Measurements from ENCODE around the gene IL20.
A peak's percentile ranks its signal among the peaks of the same experiment; 100 is the strongest.

IL20 gene

GRCh38 chr1:206867716-206868115, 2.3 kb downstream of the IL20 start:
- no peak for DNase-seq
- intact Hi-C loops (cut with DNase I): no loop called here

GRCh38 chr1:206868264-206868663, 2.8 kb downstream of the IL20 start:
- DNase-seq: no peak
- intact Hi-C loops (cut with DNase I): no loop called here

GRCh38 chr1:206872139-206872538, 6.7 kb downstream of the IL20 start:
- no peak for DNase-seq
- intact Hi-C loops (cut with DNase I): no loop called here

DNA sequence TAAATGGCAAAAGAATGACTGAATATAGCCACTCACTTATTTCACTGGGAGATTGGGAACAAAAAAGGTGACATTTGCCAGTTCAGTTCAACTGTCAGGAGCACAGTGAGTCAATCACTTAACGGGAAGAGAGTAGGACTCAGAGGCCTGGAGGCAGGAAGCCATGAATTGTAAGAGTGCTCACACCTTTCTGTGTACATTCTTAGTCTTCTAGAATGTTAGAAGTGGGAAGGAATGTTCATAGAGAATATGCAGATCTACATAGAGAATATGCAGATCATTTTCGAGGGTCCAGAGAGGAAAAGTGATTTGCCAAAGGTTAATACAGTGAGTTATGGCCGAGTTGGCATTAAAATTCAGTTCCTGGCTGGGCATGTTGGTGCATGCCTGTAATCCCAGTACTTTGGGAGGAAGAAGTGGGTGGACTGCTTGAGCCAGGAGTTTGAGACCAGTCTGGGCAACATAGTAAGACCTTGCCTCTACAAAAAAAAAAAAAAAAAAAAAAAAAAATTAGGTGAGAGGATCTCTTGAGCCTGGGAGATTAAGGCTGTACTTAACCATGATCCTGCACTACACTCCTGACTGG, 8.3 kb downstream of the IL20 start:
- intact Hi-C loops (cut with DNase I): no loop called here
- no peak for DNase-seq

GRCh38 chr1:206875752-206876377, 10.4 kb downstream of the IL20 start:
- DNase-seq: no peak
- intact Hi-C loops (cut with DNase I): no loop called here

DNA sequence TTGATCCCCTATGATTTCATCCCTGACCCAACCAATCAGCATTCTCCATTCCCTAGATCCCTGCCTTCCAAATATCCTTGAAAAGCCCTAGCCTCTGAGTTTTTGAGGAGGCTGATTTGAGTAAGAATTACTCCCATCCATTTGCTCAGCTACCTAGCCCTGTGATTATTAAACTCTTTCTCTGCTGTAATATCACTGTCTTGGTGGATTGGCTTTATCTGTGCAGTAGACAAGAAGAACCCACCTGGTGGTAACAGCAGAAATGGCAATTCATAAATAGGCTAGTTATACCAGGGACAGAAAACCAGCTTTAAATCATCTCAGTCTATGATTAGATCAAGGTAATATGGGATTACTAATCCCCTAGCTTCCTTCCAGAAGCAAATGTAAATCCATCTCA, 13.0 kb downstream of the IL20 start:
- DNase-seq: no peak
- intact Hi-C loops (cut with DNase I): no loop called here

DNA sequence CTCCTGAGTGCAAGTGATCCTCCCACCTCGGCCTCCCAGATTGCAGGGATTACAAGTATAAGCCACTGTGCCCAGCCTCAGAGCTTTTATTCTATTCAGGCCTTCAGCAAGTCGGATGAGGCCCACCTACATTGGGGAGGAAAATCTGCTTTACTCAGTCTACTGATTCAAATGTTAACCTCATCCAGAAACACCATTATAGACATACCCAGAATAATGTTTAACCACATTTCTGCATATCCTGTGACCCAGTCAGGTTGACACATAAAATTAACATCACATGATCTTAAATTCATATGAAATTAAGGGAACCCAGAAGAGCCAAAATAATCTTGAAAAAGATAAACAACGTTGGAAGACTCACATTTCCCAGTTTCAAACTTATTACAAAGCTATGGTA, 14.9 kb downstream of the IL20 start:
- no peak for DNase-seq
- intact Hi-C loops (cut with DNase I): no loop called here

DNA sequence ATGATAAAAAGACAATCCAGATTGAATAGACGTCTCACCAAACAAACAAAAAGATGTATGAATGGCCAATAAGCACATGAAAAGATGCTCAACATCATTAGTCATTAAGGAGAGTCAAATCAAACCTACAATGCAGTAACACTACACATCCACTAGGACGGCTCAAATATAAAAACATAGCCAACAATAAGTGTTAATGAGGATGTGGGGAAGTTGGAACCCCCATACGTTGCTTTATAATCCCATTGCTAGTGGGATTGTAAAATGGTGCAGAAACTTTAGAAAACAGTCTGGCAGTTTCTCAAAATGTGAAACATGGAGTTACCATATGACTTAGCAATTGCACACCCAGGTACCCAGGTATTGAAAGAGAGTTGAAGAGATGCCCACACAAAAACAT, 17.1 kb downstream of the IL20 start:
- DNase-seq: no peak
- intact Hi-C loops (cut with DNase I): no loop called here

GRCh38 chr1:206883160-206883559, 17.7 kb downstream of the IL20 start:
- intact Hi-C loops (cut with DNase I): no loop called here
- DNase-seq: no peak

GRCh38 chr1:206883876-206884275, 18.5 kb downstream of the IL20 start:
- intact Hi-C loops (cut with DNase I): no loop called here
- no peak for DNase-seq

GRCh38 chr1:206885341-206886060, 20.1 kb downstream of the IL20 start:
- intact Hi-C loops (cut with DNase I): no loop called here
- no peak for DNase-seq

- no peak for DNase-seq
- intact Hi-C loops (cut with DNase I): no loop called here
Observed at GRCh38 chr1:206886831-206887230, 21.4 kb downstream of the IL20 start.

DNA sequence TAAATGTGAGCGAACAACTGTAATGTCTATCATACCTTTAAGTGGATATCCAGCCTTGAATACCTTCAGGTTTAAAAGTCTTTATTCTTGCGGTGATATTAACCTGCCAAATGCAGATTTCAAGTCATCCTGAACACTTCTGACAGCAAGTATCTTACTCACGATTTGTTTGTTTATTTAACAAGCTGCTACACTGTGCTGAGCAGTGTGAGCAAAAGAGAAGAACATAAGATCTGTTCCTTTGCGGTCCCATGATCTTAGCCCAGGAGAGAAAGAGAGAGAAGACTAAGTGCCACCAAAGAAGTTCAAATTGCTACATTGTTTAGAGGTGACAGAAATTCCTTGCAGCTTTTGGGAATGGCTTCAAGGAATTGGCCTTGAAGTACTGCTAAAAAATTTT, 22.3 kb downstream of the IL20 start:
- DNase-seq: no peak
- intact Hi-C loops (cut with DNase I): no loop called here

DNA sequence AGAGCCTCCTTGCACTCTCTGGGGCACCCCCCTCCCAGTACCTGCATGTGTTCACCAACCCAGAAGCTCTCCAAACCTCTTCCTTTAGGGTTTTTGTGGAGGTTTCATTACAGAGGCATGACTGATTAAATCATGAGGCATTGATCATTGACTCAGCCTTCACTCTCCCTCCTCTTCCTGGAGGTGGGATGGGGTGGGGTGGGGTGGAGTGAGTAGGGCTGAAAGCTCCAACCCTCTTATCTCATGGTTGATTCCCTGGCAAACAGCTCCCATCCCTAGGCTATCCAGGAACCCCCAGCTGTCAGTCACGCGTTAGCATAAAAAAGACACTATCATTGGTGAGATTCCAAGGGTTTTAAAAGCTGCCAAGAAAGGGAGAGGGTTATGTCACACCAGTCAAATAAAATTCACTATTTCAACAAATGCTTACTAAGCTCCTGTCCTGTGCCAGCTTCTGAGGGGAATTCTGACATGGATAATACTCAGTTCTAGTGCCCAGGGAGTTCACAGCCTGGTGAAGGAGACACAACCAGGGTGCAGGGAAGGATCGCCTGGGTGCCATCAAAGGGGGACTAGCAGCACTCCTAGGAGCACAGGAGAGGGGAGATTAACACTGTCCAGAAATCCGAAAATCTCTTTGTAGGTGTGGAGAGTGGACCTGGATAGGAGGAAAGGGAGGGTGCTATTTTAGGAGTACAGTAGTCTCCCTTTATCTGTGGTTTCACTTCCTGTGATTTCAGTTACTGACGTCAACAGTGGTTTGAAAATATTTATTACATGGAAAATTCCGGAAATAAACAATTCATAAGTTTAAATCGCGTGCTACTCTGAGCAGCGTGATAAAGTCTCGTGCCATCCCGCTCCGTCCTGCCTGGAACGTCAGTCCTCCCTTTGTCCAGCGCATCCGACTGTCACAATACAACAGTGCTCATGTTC, 25.0 kb downstream of the IL20 start:
- DNase-seq: no peak

GRCh38 chr1:206891412-206891811, 26.0 kb downstream of the IL20 start:
- DNase-seq: no peak
- intact Hi-C loops (cut with DNase I): no loop called here

More for the DNA sequence above, 25.0 kb downstream of the IL20 start:
- intact Hi-C loops (cut with DNase I): no loop called here

- peak in 1 of 42 donors; percentile 8 for DNase-seq
- intact Hi-C loops (cut with DNase I): no loop called here
Observed at GRCh38 chr1:206892351-206892984, 27.0 kb downstream of the IL20 start.

GRCh38 chr1:206893380-206893779, 28.0 kb downstream of the IL20 start:
- peak in 1 of 42 donors; percentile 17 for DNase-seq
- intact Hi-C loops (cut with DNase I): no loop called here

GRCh38 chr1:206895325-206895724, 29.9 kb downstream of the IL20 start:
- intact Hi-C loops (cut with DNase I): no loop called here

GRCh38 chr1:206895837-206896242, 30.4 kb downstream of the IL20 start:
- intact Hi-C loops (cut with DNase I): no loop called here

More at GRCh38 chr1:206895325-206895724, 29.9 kb downstream of the IL20 start:
- peak in 2 of 42 donors; percentile 3 to 23 for DNase-seq

More at GRCh38 chr1:206895837-206896242, 30.4 kb downstream of the IL20 start:
- peak in 2 of 42 donors; percentile 12 to 22 for DNase-seq

Measured in head of caudate nucleus (tissue), 42 donors.